Panc1 (cell line): ENCODE measurements around the gene PEX5L. TPM values are rescaled to one million over a fixed set of nuclear protein-coding genes. Genes with fewer than 3 reads are reported as not detected.

ENCODE experiments used
- ATAC-seq: fragments of 200-7000 bp; cut with Tn5 transposase; 2 replicates; pipeline ENCODE4 v1.9.1; 2020; ENCODE audit warnings: mild to moderate bottlenecking, moderate library complexity
- BruUV-seq: library from RNA; stranded (reverse); fragments of 400-500 nt; replicated peaks from 2 replicates; lab custom pipeline; 2021; lab: Mats Ljungman, UMichigan
- CTCF ChIA-PET: fragments of 300-600 bp; sonication (Branson Sonifier 250); formaldehyde crosslinking; loops from one replicate; lab custom pipeline; 2022; ENCODE audit warnings: antibody characterized with exemption; lab: Charles Lee
- POLR2A ChIA-PET: fragments of 300-600 bp; sonication (Branson Sonifier 250); formaldehyde crosslinking; loops from one replicate; lab custom pipeline; 2022; ENCODE audit warnings: antibody characterized with exemption; lab: Charles Lee
- DNase-seq: peaks from one replicate; pipeline ENCODE4 v3.0.0-alpha.2; 2010; ENCODE audit warnings: low read depth, low spot score
- H3K27ac ChIP-seq: 2 replicates; pipeline ENCODE4 v1.5.1; 2011; ENCODE audit warnings: mild to moderate bottlenecking, low read length, inconsistent platforms
- H3K27me3 ChIP-seq: fragments of 200-500 bp; sonication (Bioruptor generic); 2 replicates; pipeline ENCODE4 v1.6.0; 2014; ENCODE audit warnings: low read length, inconsistent platforms; ENCODE audit not compliant: control insufficient read depth, insufficient read depth
- H3K36me3 ChIP-seq: fragments of 200-500 bp; sonication (Bioruptor generic); 2 replicates; pipeline ENCODE4 v1.5.1; 2014; ENCODE audit warnings: inconsistent platforms, mild to moderate bottlenecking, low read length, moderate library complexity; ENCODE audit not compliant: control insufficient read depth, insufficient read depth
- H3K4me1 ChIP-seq: 2 replicates; pipeline ENCODE4 v1.5.1; 2011; ENCODE audit warnings: inconsistent platforms, mild to moderate bottlenecking, low read length, moderate library complexity; ENCODE audit not compliant: control insufficient read depth, insufficient read depth
- H3K4me3 ChIP-seq, 2 experiments: 2 replicates each; pipeline ENCODE4 v1.5.1; 2011 to 2012; ENCODE audit warnings: low read depth in 2 of 2, low read length in 2 of 2, mild to moderate bottlenecking in 2 of 2, inconsistent platforms in 1 of 2, moderate library complexity in 1 of 2
- H3K9me3 ChIP-seq: fragments of 200-500 bp; sonication (Bioruptor generic); 2 replicates; pipeline ENCODE4 v1.5.1; 2014; ENCODE audit warnings: low read depth, mild to moderate bottlenecking, inconsistent platforms, low read length, moderate library complexity; ENCODE audit not compliant: control insufficient read depth, insufficient read depth
- CTCF ChIP-seq: fragments of 450-650 bp; IDR thresholded peaks from 2 replicates; pipeline ENCODE4 v1.5.1; 2017; ENCODE audit warnings: mild to moderate bottlenecking
- POLR2AphosphoS5 ChIP-seq: IDR thresholded peaks from 2 replicates; pipeline ENCODE4 v1.6.1; 2012; ENCODE audit warnings: mild to moderate bottlenecking, low read depth, low read length, moderate library complexity
- REST ChIP-seq, 2 experiments: IDR thresholded peaks; 2 replicates each; pipeline ENCODE4 v1.6.1; 2011 to 2012; ENCODE audit warnings: low read depth in 2 of 2, control low read depth in 1 of 2, low read length in 1 of 2, mild to moderate bottlenecking in 1 of 2, moderate library complexity in 1 of 2; ENCODE audit not compliant: insufficient read depth in 1 of 2
- SIN3A ChIP-seq: IDR thresholded peaks from 2 replicates; pipeline ENCODE4 v1.6.1; 2012; ENCODE audit warnings: low read depth, mild to moderate bottlenecking, low read length, moderate library complexity, borderline replicate concordance; ENCODE audit not compliant: insufficient read depth
- TCF7L2 ChIP-seq: IDR thresholded peaks from 2 replicates; pipeline ENCODE4 v1.6.1; 2011; ENCODE audit warnings: mild to moderate bottlenecking, low read depth, low read length, inconsistent platforms
- in situ Hi-C: cut with HindIII; loops from 2 replicates; pipeline ENCODE4 v1.10.0; 2016; ENCODE audit warnings: low sequenced_read_pairs, low pct_unique_long_range_greater_than_20kb
- intact Hi-C: fragments of 100-400 bp; cut with micrococcal nuclease; formaldehyde crosslinking; loops from one replicate; pipeline ENCODE4 v1.10.0; 2022; ENCODE audit not compliant: unreplicated experiment
- total RNA-seq: library from RNA; stranded (reverse); gene quantifications from one replicate; pipeline ENCODE4 v1.2.1, GENCODE V29; 2021; ENCODE audit not compliant: unreplicated experiment

The PEX5L gene
- total RNA-seq, 1 experiment from 2014 or later, result 0.23 TPM

GRCh38 chr3:179935710-179936109, 101.0 kb downstream of the PEX5L start:
- H3K27ac ChIP-seq, result no peak overlapping the region
- no peak for DNase-seq
- ChIA-PET CTCF (no interaction called here), POLR2A (no interaction called here)
- H3K27me3 ChIP-seq, result no peaks in the 10 kb centered on the region
- H3K9me3 ChIP-seq, result no peaks in the 10 kb centered on the region
- BruUV-seq, result no TSS peak
- intact Hi-C loops (no loop called here), in situ Hi-C loops (no loop called here)
- H3K36me3 ChIP-seq, result no peaks in the 10 kb centered on the region
- no peaks in the 10 kb centered on the region for H3K4me1 ChIP-seq
- TF ChIP-seq POLR2AphosphoS5, result no peak
- TF ChIP-seq REST (IDR thresholded peaks at IDR 0.05; ENCODE audit: insufficient read depth in 1 of 2, low read depth in 2 of 2, low read length in 1 of 2), result no peak
- TF ChIP-seq SIN3A, result no peak
- TF ChIP-seq CTCF, result no peak
- TF ChIP-seq TCF7L2, result no peak
- H3K4me3 ChIP-seq, result no peak overlapping the region
- ATAC-seq, result no peak

GRCh38 chr3:179933914-179934313, 102.8 kb downstream of the PEX5L start:
- ATAC-seq, result no peak
- Histone ChIP-seq H3K4me3 (no peak overlapping the region), H3K36me3 (no peaks in the 10 kb centered on the region), H3K27ac (no peak overlapping the region), H3K9me3 (no peaks in the 10 kb centered on the region), H3K27me3 (no peaks in the 10 kb centered on the region), H3K4me1 (no peaks in the 10 kb centered on the region)
- ChIA-PET CTCF (no interaction called here), POLR2A (no interaction called here)
- TF ChIP-seq REST (IDR thresholded peaks at IDR 0.05; ENCODE audit: insufficient read depth in 1 of 2, low read depth in 2 of 2, low read length in 1 of 2), result no peak
- no peak for TF ChIP-seq CTCF
- TF ChIP-seq TCF7L2, result no peak
- no peak for TF ChIP-seq SIN3A
- BruUV-seq, result no TSS peak
- intact Hi-C loops, result no loop called here
- in situ Hi-C loops, result no loop called here
- DNase-seq, result no peak
